ENCODE results near the gene NTPCR.

The NTPCR gene

DNA sequence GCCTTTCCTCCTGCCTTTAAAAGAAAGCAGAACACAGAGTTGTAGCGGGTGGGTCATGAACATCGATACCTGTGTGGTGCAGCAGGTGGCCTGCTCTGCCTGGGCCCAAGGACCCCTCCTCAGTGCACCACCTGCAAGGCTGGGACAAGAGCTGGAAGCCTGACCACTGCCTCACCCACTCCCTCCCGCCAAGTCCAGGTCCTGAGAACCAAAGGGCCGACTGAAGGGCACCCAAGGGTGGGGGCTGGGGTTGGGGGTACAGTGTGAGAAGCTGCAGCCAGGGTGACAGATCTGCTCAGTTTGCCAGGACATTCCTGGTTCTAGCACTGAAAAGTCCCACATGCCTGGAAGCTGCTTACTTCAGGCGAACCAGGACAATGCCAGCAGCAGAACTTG, 36.1 kb downstream of the NTPCR start:
- H3K4me1 Mint-ChIP-seq, result peaks cover 41% of the 10 kb centered on the region
- no peak overlapping the region for H3K4me3 Mint-ChIP-seq
- TF ChIP-seq, protein P1, sequence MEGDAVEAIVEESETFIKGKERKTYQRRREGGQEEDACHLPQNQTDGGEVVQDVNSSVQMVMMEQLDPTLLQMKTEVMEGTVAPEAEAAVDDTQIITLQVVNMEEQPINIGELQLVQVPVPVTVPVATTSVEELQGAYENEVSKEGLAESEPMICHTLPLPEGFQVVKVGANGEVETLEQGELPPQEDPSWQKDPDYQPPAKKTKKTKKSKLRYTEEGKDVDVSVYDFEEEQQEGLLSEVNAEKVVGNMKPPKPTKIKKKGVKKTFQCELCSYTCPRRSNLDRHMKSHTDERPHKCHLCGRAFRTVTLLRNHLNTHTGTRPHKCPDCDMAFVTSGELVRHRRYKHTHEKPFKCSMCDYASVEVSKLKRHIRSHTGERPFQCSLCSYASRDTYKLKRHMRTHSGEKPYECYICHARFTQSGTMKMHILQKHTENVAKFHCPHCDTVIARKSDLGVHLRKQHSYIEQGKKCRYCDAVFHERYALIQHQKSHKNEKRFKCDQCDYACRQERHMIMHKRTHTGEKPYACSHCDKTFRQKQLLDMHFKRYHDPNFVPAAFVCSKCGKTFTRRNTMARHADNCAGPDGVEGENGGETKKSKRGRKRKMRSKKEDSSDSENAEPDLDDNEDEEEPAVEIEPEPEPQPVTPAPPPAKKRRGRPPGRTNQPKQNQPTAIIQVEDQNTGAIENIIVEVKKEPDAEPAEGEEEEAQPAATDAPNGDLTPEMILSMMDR (IDR thresholded peaks at IDR 0.05), result no peak
- peaks cover 9% of the 10 kb centered on the region for H3K36me3 Mint-ChIP-seq (ENCODE audit: low read depth)
- H3K27me3 Mint-ChIP-seq (ENCODE audit: low read depth, poor library complexity), result no peaks in the 10 kb centered on the region
- DNase-seq, result no peak
- no peak overlapping the region for H3K27ac Mint-ChIP-seq
- no peaks in the 10 kb centered on the region for H3K9me3 Mint-ChIP-seq

DNA sequence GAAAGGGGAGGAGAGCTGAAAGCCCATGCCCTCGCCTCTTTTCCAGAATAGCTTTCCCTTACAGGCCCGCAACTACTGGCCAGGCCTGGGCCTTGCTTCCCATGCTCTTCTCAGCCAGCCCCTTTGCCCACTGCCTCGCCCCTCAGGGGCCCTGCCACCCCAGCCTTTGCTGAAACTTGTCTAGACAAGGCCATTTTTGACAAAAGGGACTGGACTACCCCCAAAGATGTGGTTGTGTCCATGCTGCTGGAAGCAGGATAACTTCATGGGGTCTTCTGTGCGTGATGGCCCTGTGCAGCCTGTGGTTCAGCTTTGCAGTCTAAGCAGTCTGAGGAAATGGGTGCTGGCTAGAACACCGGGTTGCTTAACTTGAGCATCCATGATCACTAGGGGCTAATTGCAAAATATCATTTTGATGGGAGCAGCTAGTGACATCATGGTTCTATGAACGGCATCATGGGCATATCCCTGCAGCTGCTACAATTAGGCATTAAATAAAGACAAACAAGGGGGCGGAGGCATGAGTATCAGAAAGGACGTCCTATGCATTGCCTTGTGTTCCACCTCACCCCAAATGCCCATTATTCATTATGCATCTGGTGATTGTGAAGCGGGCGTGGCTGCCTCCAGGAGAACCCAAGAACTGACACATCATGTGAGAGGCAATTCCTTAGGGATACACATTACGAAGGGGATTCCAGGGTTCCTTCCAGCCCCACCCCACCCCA, 36.8 kb downstream of the NTPCR start:
- Mint-ChIP-seq H3K9me3 (peaks cover 6% of the 10 kb centered on the region), H3K4me1 (peaks cover 46% of the 10 kb centered on the region), H3K36me3 (ENCODE audit: low read depth) (peaks cover 16% of the 10 kb centered on the region), H3K4me3 (no peak overlapping the region), H3K27me3 (ENCODE audit: low read depth, poor library complexity) (no peaks in the 10 kb centered on the region), H3K27ac (no peak overlapping the region)
- DNase-seq, result no peak
- TF ChIP-seq, protein P1 (IDR thresholded peaks at IDR 0.05), result no peak

- H3K36me3 Mint-ChIP-seq (ENCODE audit: low read depth), result peaks cover 21% of the 10 kb centered on the region
- no peak overlapping the region for H3K27ac Mint-ChIP-seq
- no peaks in the 10 kb centered on the region for H3K27me3 Mint-ChIP-seq (ENCODE audit: low read depth, poor library complexity)
- peaks cover 11% of the 10 kb centered on the region for H3K9me3 Mint-ChIP-seq
- TF ChIP-seq, protein P1 (IDR thresholded peaks at IDR 0.05), result no peak
- peaks cover 42% of the 10 kb centered on the region for H3K4me1 Mint-ChIP-seq
- no peak overlapping the region for H3K4me3 Mint-ChIP-seq
- no peak for DNase-seq
Observed at GRCh38 chr1:232987774-232988140, 37.3 kb downstream of the NTPCR start.

- TF ChIP-seq, protein P1 (IDR thresholded peaks at IDR 0.05), result no peak
- Mint-ChIP-seq H3K9me3 (peaks cover 20% of the 10 kb centered on the region), H3K4me3 (no peak overlapping the region), H3K27me3 (ENCODE audit: low read depth, poor library complexity) (no peaks in the 10 kb centered on the region), H3K36me3 (ENCODE audit: low read depth) (peaks cover 29% of the 10 kb centered on the region), H3K4me1 (peaks cover 40% of the 10 kb centered on the region), H3K27ac (no peak overlapping the region)
- no peak for DNase-seq
Observed at GRCh38 chr1:232988572-232989040, 38.2 kb downstream of the NTPCR start.

DNA sequence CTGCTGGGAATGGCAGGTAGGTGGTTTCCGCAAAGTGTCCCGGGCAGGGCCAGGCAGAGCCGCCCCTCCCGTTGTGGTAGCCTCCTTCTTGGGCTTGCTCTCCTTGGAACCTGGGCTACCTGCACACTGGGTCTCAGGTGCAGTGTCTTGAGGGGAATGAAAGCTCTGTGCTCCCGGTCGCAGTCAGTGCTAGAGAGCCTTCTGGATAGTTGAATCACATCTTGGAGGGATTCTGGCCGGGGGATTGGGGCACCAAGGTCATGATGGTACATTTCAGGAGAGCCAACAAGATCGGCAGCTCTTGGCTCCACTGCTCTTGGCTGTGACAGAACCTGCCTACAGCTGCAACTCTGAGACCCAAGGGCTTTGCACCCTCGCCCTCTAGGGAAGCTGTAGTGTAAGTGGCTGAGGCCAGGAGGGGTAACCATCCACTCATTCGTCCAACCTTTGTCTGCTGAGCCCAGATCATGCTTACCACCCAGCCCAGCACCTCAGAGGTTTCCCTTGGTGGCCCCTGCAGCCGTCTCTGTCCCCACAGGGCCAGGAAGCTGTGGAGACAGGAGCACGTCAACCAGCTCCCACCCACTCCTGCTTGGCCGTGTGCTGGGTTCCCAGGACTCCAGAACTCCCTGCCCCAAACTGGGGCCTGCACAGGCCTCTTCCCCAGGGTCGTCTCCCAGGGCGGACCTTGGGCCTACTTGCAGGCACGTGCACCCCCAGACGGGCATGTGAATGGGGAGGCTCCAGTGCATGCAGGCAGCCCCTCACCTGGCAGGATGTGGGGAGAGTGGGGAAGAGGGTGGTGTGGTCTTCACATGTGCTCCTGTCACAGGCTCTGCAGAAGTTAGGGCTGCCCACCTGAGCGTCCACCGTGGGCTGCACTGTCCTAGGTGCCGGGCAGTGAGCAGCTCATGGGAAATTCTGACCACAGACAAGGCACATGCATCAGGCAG, 40.0 kb downstream of the NTPCR start:
- H3K36me3 Mint-ChIP-seq (ENCODE audit: low read depth), result peaks cover 44% of the 10 kb centered on the region
- TF ChIP-seq, protein P1 (IDR thresholded peaks at IDR 0.05), result no peak

More for the DNA sequence above, 40.0 kb downstream of the NTPCR start:
- H3K27me3 Mint-ChIP-seq (ENCODE audit: low read depth, poor library complexity), result peaks cover 3% of the 10 kb centered on the region
- DNase-seq, result no peak
- peaks cover 24% of the 10 kb centered on the region for H3K4me1 Mint-ChIP-seq
- H3K9me3 Mint-ChIP-seq, result peaks cover 33% of the 10 kb centered on the region
- no peak overlapping the region for H3K4me3 Mint-ChIP-seq
- H3K27ac Mint-ChIP-seq, result no peak overlapping the region
